GM21515 (cell line): ENCODE measurements around the gene DDX50.
A peak's percentile ranks its signal among the peaks of the same experiment; 100 is the strongest.
"Not testable (repeated sequence)": the region's sequence is repeated elsewhere in the genome, so short reads cannot be mapped to it uniquely, and the experiment has no call there.

Experiments
- ATAC-seq: cut with Tn5 transposase; IDR thresholded peaks from one replicate; pipeline ENCODE4 v1.9.1; 2021; ENCODE audit not compliant: unreplicated experiment

DDX50 gene, protein sequence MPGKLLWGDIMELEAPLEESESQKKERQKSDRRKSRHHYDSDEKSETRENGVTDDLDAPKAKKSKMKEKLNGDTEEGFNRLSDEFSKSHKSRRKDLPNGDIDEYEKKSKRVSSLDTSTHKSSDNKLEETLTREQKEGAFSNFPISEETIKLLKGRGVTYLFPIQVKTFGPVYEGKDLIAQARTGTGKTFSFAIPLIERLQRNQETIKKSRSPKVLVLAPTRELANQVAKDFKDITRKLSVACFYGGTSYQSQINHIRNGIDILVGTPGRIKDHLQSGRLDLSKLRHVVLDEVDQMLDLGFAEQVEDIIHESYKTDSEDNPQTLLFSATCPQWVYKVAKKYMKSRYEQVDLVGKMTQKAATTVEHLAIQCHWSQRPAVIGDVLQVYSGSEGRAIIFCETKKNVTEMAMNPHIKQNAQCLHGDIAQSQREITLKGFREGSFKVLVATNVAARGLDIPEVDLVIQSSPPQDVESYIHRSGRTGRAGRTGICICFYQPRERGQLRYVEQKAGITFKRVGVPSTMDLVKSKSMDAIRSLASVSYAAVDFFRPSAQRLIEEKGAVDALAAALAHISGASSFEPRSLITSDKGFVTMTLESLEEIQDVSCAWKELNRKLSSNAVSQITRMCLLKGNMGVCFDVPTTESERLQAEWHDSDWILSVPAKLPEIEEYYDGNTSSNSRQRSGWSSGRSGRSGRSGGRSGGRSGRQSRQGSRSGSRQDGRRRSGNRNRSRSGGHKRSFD

DNA sequence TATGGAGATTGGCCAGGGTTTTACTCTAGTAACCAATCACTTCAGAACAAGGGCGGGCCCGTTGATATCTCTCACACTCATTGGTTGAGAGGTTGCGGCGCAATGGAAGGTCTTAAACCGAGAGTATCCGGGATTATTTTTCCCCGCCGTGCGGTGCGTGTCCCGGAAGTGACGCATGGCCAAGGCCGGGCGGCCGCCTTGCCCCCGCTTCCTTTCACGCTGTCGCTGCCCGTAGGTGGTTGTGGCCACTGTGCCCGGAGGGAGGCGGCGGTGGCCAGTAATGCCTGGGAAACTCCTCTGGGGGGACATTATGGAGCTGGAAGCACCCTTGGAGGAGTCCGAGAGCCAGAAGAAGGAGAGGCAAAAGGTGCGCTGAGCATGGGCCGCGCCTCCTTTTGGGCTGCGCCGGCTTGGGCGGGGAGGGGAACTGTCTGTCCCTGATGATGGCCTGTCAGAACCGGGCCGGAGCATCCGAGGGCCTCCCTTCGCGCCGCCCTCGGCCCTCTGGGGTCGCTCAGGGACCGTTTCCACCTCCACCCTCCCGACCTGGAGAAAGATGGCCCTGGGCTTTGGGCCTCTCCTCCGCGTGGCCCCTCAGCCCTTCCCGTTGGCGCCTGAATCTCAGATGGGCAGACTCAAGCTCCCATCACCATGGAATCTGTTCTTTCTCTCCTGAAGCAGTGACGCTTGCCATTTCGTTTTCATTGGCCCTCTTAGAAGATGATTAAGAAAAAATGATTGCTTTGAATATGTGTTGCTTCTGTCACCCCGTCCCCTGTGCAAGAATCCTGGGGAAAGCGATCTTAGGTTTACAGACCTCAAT, at the start of gene DDX50:
DDX50 (plus strand) TSS at position 211 of the 823 bp plus-strand sequence; CDS start at position 281, 70 bp downstream.
- ATAC-seq = peak; percentile 94

GRCh38 chr10:68856352-68856751, 44.8 kb upstream of the DDX50 start:
- ATAC-seq = no peak

DNA sequence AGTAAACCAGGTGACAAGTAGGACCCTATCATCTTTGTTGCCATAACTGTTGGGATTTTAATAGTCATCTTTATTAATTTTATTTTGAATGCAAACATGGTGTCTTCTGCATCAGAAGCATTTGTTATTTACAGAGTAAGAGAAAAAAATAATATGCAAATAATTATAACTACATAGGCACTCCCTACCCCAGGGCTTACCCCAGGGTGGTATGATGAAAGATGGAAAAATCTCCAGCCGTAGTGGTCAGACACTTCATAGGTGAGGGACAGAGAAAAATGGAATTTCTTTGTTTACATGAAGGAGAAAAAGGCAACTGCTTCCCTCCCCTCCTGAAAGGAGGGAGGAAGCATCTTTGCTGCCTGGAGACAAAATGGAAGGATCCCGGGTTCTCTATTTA, 44.1 kb upstream of the DDX50 start:
- ATAC-seq = no peak

GRCh38 chr10:68861253-68861652, 39.9 kb upstream of the DDX50 start:
- no peak for ATAC-seq

DNA sequence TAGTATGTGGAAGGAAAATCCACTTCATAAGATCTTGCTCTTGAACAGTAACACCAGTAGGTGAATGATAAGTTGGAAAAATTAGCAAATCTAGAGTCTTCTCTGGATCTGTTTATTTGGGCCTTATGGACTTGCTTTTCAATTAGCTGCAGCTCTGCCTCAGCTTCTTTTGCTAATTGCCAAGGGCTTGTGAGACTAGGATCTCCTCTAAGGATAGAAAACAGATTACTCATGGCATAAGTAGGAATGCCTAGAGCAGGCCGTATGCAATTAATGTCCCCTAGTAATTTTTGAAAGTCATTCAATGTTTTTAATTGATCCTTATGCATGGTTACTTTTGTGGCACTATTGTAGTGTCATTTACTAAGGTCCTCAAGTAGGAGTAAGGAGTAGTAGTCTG, 36.5 kb upstream of the DDX50 start:
- no peak for ATAC-seq

- not testable (repeated sequence) for ATAC-seq
These were observed 32.9 kb upstream of the DDX50 start for GRCh38 chr10:68868173-68868572.

DNA sequence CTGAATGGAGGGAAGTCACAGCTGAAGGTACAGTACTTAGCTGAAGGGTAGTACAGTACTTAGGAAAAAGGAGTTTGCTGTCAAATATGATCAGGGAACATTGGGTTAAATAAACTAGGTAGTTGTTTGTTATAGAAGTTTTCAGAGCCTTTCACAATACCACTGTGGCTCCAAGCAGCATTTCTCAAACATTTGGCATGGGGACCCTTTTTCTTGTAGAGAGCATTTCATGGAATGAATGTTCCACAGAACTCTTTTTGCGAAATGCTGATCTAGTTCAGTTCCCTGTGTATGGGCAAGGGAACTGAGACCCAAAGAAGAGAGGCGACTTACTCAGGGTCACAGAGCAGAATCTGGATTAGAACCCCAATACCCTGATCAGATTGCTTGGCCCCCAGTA, 31.5 kb upstream of the DDX50 start:
- no peak for ATAC-seq

- ATAC-seq = no peak
These were observed 31.1 kb upstream of the DDX50 start for GRCh38 chr10:68870061-68870460.

DNA sequence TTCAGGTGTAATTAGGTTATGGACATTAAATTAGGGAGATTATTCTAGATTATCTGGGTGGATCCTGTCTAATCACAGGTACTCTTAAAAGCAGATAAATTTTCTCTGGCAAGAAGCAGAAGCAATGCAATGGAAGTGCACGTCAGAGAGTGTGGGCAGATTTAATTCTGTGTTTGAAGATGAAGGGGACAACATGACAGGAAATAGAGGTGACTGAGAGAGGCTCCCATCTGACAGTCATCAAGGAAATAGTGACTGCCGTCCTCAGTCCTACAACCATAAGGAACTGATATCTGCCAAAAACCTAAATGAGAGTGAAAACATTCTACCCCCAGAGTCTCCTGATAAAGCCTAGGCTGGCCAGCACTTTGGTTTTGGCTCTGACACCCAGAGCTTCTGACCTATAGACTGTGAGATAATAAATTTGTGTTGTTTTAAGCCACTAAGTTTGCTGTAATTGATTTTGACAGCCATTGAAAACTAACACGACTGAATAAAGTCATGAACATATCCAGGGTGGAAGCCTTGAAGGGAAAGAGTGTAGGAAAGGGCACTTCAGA, 30.5 kb upstream of the DDX50 start:
- no peak for ATAC-seq

- ATAC-seq = no peak
These were observed 29.9 kb upstream of the DDX50 start for GRCh38 chr10:68871105-68871711.

DNA sequence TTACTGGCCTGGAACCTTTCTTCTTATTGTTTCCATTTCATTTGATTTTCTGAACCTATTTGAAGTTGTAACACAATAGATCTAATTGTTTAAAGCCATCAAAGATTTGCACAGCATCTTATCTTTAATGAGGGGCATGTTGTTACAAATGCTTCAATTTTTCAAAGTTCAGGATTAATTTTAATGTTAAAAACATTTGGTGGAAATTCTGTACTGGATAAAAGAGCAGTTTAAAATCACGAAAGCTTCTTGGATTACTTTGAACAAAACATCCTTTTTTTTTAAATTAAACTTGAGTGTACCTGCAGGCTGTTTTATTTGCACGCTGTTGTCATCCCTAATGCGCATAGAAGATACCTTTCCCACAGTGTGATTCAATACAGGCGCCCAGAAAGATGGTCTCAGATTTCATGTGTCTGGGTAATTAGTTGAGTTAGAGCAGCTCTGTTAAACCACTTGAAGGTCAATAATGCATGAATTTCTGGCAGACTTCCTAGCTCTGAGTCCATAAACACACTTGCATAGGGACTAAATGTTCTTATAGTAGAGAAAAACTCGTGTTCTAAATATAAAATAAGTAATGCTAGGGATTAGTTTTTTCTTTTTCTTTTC, 29.3 kb upstream of the DDX50 start:
- ATAC-seq = no peak

- ATAC-seq = no peak
These were observed 24.6 kb upstream of the DDX50 start for GRCh38 chr10:68876246-68877138.

GRCh38 chr10:68877482-68878110, 23.5 kb upstream of the DDX50 start:
- no peak for ATAC-seq

- no peak for ATAC-seq
These were observed 22.6 kb upstream of the DDX50 start for GRCh38 chr10:68878496-68878895.

DNA sequence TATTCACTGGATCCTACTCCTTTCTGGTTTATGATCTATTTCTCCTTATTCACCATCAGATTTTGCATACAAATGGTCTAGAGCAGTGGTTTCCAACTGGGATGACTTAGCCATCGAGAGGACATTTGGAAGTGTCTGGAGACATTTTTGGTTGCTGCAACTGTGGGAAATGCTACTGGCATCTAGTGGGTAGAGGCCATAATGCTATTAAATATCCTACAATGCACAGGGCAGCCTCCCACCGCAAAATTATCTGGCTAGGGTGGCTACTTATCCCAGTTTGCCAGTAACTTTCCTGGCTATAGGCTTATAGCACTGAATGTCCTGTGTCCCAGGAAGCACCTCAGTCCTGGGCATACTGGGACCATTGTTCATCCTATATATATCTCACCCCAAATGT, 21.5 kb upstream of the DDX50 start:
- ATAC-seq = no peak

GRCh38 chr10:68880181-68880580, 20.9 kb upstream of the DDX50 start:
- ATAC-seq = no peak

GRCh38 chr10:68895041-68895440, 6.1 kb upstream of the DDX50 start:
- ATAC-seq = no peak

GRCh38 chr10:68897336-68897741, 3.8 kb upstream of the DDX50 start:
- no peak for ATAC-seq
